ENCODE measurements around the gene SH3RF1. TPM values are rescaled to one million over a fixed set of nuclear protein-coding genes. Genes with fewer than 3 reads are reported as not detected.

The SH3RF1 gene
- total and polyA plus RNA-seq, 2 of the 8 experiments (the other 6 are each of a cell fraction or from before 2014, with no cell fraction given): 6.9 to 15.1 TPM

DNA sequence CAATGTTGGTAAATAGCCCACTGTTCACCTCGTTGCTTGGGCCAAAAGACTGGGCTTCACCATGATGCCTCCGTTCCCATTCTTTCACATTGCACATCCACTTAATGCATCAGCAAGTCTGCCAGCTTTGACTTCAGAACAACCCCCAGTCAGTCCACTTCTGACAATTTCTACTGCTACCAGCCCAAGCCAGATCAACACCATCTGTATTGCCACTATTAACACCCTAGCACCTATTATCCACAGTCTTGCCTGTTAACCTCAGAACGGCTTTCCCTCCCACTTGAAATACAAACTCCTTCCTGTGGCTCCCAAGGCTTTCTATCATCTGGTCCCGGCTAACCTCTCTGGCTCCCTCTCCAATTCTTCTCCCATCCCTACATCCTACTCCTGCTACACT, 95.7 kb downstream of the SH3RF1 start:
- H2BK15ac ChIP-seq (ENCODE audit: low read length): no peak overlapping the region
- H3K79me2 ChIP-seq (ENCODE audit: control insufficient read depth in 1 of 2, insufficient read depth in 2 of 2, low read length in 2 of 2): peaks cover 0 to 9% of the 10 kb centered on the region in 2 experiments; a peak in 1 of 4 replicates
- H2BK120ac ChIP-seq (replicated peaks; ENCODE audit: low read depth, low read length): no peak overlapping the region
- no peak overlapping the region for H4K5ac ChIP-seq (ENCODE audit: insufficient read length, low read depth, low read length)
- no peak overlapping the region for H4K91ac ChIP-seq (replicated peaks; ENCODE audit: insufficient read length, low read length)
- no peaks in the 10 kb centered on the region for H3K27me3 ChIP-seq (replicated peaks in 1 of 4; ENCODE audit: control insufficient read depth in 3 of 4, extremely low read depth in 1 of 4, insufficient read depth in 3 of 4, low read length in 3 of 4)
- no peak overlapping the region for H3K4ac ChIP-seq (replicated peaks; ENCODE audit: insufficient read length, low read depth, low read length)
- no peak for FAIRE-seq
- H3K27ac ChIP-seq (ENCODE audit: low read depth, low read length): no peak overlapping the region
- no peak overlapping the region for H3K4me3 ChIP-seq (ENCODE audit: extremely low read depth in 1 of 4, insufficient read depth in 2 of 4, low read depth in 3 of 4, low read length in 4 of 4)
- TF ChIP-seq RBBP5 (IDR thresholded peaks at IDR 0.05; ENCODE audit: borderline replicate concordance, low read depth, low read length): no peak
- no peak for TF ChIP-seq YY1 (IDR thresholded peaks at IDR 0.05; ENCODE audit: low read depth, low read length)
- DNase-seq (ENCODE audit: low read depth in 1 of 2, low spot score in 2 of 2): no peak
- CTCF ChIA-PET (ENCODE audit: partially characterized antibody): interaction anchor here (0.9 to 2.3 kb wide), 5 partner anchors 9 to 137 kb away, joined by 3 to 6 read pairs (median 3); no protein-coding TSS in a partner anchor
- no peak overlapping the region for H2BK12ac ChIP-seq (ENCODE audit: low read depth, low read length)
- no peaks in the 10 kb centered on the region; the same call in 1 of the 2 replicates for H3K23me2 ChIP-seq (ENCODE audit: low read depth, low read length)
- H2AFZ ChIP-seq (ENCODE audit: low read length): no peak overlapping the region
- no peak overlapping the region for H3K23ac ChIP-seq (ENCODE audit: insufficient read length)
- no peak overlapping the region for H3K9ac ChIP-seq (replicated peaks in 1 of 4; ENCODE audit: extremely low read depth in 1 of 4, low read depth in 3 of 4, low read length in 3 of 4)
- no peak overlapping the region for H2BK5ac ChIP-seq (ENCODE audit: low read depth, low read length)
- 87% methylated on average over 4 of the region's 4 CpGs; no CpG with 5 or more reads in 1 of the 2 experiments for WGBS, 2 experiments (ENCODE audit: extremely low coverage in 1 of 2, insufficient coverage in 1 of 2, insufficient read length in 1 of 2, insufficient replicate concordance in 2 of 2, low coverage in 1 of 2, low lambda C conversion rate in 2 of 2, missing lambda C conversion rate in 1 of 2)
- H2BK20ac ChIP-seq (ENCODE audit: low read length): no peak overlapping the region
- no peak overlapping the region; the same call in 1 of the 2 replicates for H2AK5ac ChIP-seq (ENCODE audit: low read depth, low read length)
- H4K8ac ChIP-seq (ENCODE audit: extremely low read depth, insufficient read depth, low read length): no peak overlapping the region
- no peaks in the 10 kb centered on the region for H4K20me1 ChIP-seq (replicated peaks in 1 of 2; ENCODE audit: control insufficient read depth in 1 of 2, insufficient read depth in 2 of 2, low read length in 2 of 2)
- no peaks in the 10 kb centered on the region for H3K36me3 ChIP-seq (ENCODE audit: control insufficient read depth in 2 of 4, insufficient read depth in 4 of 4, low read length in 3 of 4)
- H3K79me1 ChIP-seq (ENCODE audit: low read depth, low read length): peaks cover 3% of the 10 kb centered on the region; the same call in 1 of the 2 replicates
- no peak overlapping the region for H3K56ac ChIP-seq (replicated peaks; ENCODE audit: insufficient read length, low read depth, low read length)
- no peaks in the 10 kb centered on the region for H3K9me3 ChIP-seq (ENCODE audit: insufficient read depth in 2 of 2, low read depth in 1 of 2, low read length in 1 of 2)
- H3K18ac ChIP-seq (ENCODE audit: extremely low read depth, low read length): no peak overlapping the region
- H3K14ac ChIP-seq (ENCODE audit: insufficient read length): no peak overlapping the region
- H3K4me2 ChIP-seq (ENCODE audit: insufficient read depth in 1 of 2, low read depth in 2 of 2, low read length in 2 of 2): no peak overlapping the region
- POLR2A ChIA-PET (ENCODE audit: partially characterized antibody): no interaction called here
- H3K4me1 ChIP-seq (replicated peaks in 1 of 4; ENCODE audit: control insufficient read depth in 3 of 4, insufficient read depth in 4 of 4, low read length in 3 of 4): peaks cover 0 to 2% (median under 1%) of the 10 kb centered on the region in 4 experiments; a peak in 2 of 7 replicates
